ENCODE results near the gene CFAP46.

- TF ChIP-seq CTCF (IDR thresholded peaks at IDR 0.05) (no peak), POLR2A (IDR thresholded peaks at IDR 0.05) (no peak)
Observed at GRCh38 chr10:132799865-132800264, 142.5 kb downstream of the CFAP46 start.

Data from adrenal gland (tissue), 5 donors.